ENCODE data around the gene ADAMTSL1. TPM values are rescaled to one million over a fixed set of nuclear protein-coding genes. Genes with fewer than 3 reads are reported as not detected.

ADAMTSL1 gene
- total RNA-seq, 2 donors from 2014 or later = 3.4 to 3.8 TPM

- no peaks in the 10 kb centered on the region for H3K36me3 ChIP-seq
- no peaks in the 10 kb centered on the region for H3K4me1 ChIP-seq
- H3K27me3 ChIP-seq = no peaks in the 10 kb centered on the region
- no peak for DNase-seq (ENCODE audit: low spot score)
- no peak overlapping the region for H3K4me3 ChIP-seq
- H3K27ac ChIP-seq = no peak overlapping the region
- H3K9me3 ChIP-seq = no peaks in the 10 kb centered on the region
- TF ChIP-seq CTCF (IDR thresholded peaks at IDR 0.05) = no peak
Observed at GRCh38 chr9:18666986-18667772, 193.2 kb downstream of the ADAMTSL1 start.

- H3K27ac ChIP-seq = no peak overlapping the region
- no peak for TF ChIP-seq CTCF (IDR thresholded peaks at IDR 0.05)
- H3K9me3 ChIP-seq = no peaks in the 10 kb centered on the region
- no peaks in the 10 kb centered on the region for H3K36me3 ChIP-seq
- H3K4me3 ChIP-seq = no peak overlapping the region
- H3K27me3 ChIP-seq = no peaks in the 10 kb centered on the region
- H3K4me1 ChIP-seq = no peaks in the 10 kb centered on the region
- DNase-seq (ENCODE audit: low spot score) = no peak
Observed at GRCh38 chr9:18668944-18669343, 195.0 kb downstream of the ADAMTSL1 start.

GRCh38 chr9:18672706-18673105 is 198.8 kb downstream of the ADAMTSL1 start:
- TF ChIP-seq CTCF (IDR thresholded peaks at IDR 0.05) = no peak
- H3K4me3 ChIP-seq = no peak overlapping the region

GRCh38 chr9:18673179-18673578 is 199.2 kb downstream of the ADAMTSL1 start:
- Histone ChIP-seq H3K27me3 (no peaks in the 10 kb centered on the region), H3K27ac (no peak overlapping the region), H3K4me1 (peaks cover 0 to 4% of the 10 kb centered on the region in 2 donors), H3K36me3 (no peaks in the 10 kb centered on the region), H3K9me3 (no peaks in the 10 kb centered on the region), H3K4me3 (no peak overlapping the region)
- no peak for TF ChIP-seq CTCF (IDR thresholded peaks at IDR 0.05)
- no peak for DNase-seq (ENCODE audit: low spot score)

More at GRCh38 chr9:18672706-18673105, 198.8 kb downstream of the ADAMTSL1 start:
- Histone ChIP-seq H3K27ac (no peak overlapping the region), H3K27me3 (no peaks in the 10 kb centered on the region), H3K36me3 (no peaks in the 10 kb centered on the region), H3K4me1 (peaks cover 0 to 4% of the 10 kb centered on the region in 2 donors), H3K9me3 (no peaks in the 10 kb centered on the region)
- no peak for DNase-seq (ENCODE audit: low spot score)

GRCh38 chr9:18675332-18675731 is 201.4 kb downstream of the ADAMTSL1 start:
- Histone ChIP-seq H3K36me3 (no peaks in the 10 kb centered on the region), H3K4me3 (no peak overlapping the region), H3K27me3 (no peaks in the 10 kb centered on the region), H3K9me3 (no peaks in the 10 kb centered on the region), H3K4me1 (peaks cover 0 to 4% of the 10 kb centered on the region in 2 donors), H3K27ac (no peak overlapping the region)
- TF ChIP-seq CTCF (IDR thresholded peaks at IDR 0.05) = no peak
- DNase-seq (ENCODE audit: low spot score) = no peak

- no peaks in the 10 kb centered on the region for H3K27me3 ChIP-seq
- DNase-seq (ENCODE audit: low spot score) = no peak
- no peak for TF ChIP-seq CTCF (IDR thresholded peaks at IDR 0.05)
- H3K36me3 ChIP-seq = no peaks in the 10 kb centered on the region
- H3K4me1 ChIP-seq = peaks cover 0 to 4% of the 10 kb centered on the region in 2 donors
- H3K9me3 ChIP-seq = no peaks in the 10 kb centered on the region
- no peak overlapping the region for H3K27ac ChIP-seq
- no peak overlapping the region for H3K4me3 ChIP-seq
Observed at GRCh38 chr9:18675973-18676372, 202.0 kb downstream of the ADAMTSL1 start.

All from right atrium auricular region (tissue), 2 donors.